OCI-LY7 (cell line): ENCODE data around the gene B4GAT1. TPM values are rescaled to one million over a fixed set of nuclear protein-coding genes. Genes with fewer than 3 reads are reported as not detected.

Source experiments
- BruUV-seq: library from RNA; stranded (reverse); fragments of 400-500 nt; replicated peaks from 2 replicates; lab custom pipeline; 2021; lab: Mats Ljungman, UMichigan
- CTCF ChIA-PET: fragments of 300-600 bp; sonication (Branson Sonifier 250); formaldehyde crosslinking; loops from one replicate; lab custom pipeline; 2022; ENCODE audit warnings: antibody characterized with exemption; ENCODE audit not compliant: unreplicated experiment; lab: Charles Lee
- POLR2A ChIA-PET: fragments of 300-600 bp; sonication (Branson Sonifier 250); formaldehyde crosslinking; loops from one replicate; lab custom pipeline; 2022; ENCODE audit warnings: antibody characterized with exemption; lab: Charles Lee
- DNase-seq: peaks from one replicate; pipeline ENCODE4 v3.0.0-alpha.2; 2015; ENCODE audit warnings: low spot score
- H2AFZ ChIP-seq: fragments of 200-600 bp; sonication (generic), shearing (Covaris generic); 2 replicates; pipeline ENCODE4 v1.6.1; 2014; ENCODE audit warnings: mild to moderate bottlenecking, antibody characterized with exemption, low read length, moderate library complexity
- H3K27ac ChIP-seq: fragments of 200-600 bp; sonication (generic); 2 replicates; pipeline ENCODE4 v1.5.1; 2014; ENCODE audit warnings: mixed run types, low read depth, mild to moderate bottlenecking, moderate library complexity, low read length, inconsistent platforms; ENCODE audit not compliant: poor library complexity, severe bottlenecking
- H3K36me3 ChIP-seq: fragments of 200-600 bp; sonication (generic); 2 replicates; pipeline ENCODE4 v1.6.1; 2014; ENCODE audit warnings: mild to moderate bottlenecking, antibody characterized with exemption, low read length, moderate library complexity, mixed read lengths; ENCODE audit not compliant: insufficient read depth
- H3K4me1 ChIP-seq: fragments of 200-600 bp; sonication (generic); 2 replicates; pipeline ENCODE4 v1.5.1; 2014; ENCODE audit warnings: mild to moderate bottlenecking, low read length; ENCODE audit not compliant: insufficient read depth, poor library complexity, severe bottlenecking
- H3K4me2 ChIP-seq: fragments of 200-600 bp; sonication (generic); 2 replicates; pipeline ENCODE4 v1.6.1; 2014; ENCODE audit warnings: mild to moderate bottlenecking, low read length
- H3K4me3 ChIP-seq: fragments of 200-600 bp; sonication (generic); 2 replicates; pipeline ENCODE4 v1.5.1; 2014; ENCODE audit warnings: mild to moderate bottlenecking, low read depth, low read length; ENCODE audit not compliant: poor library complexity, severe bottlenecking
- H3K79me2 ChIP-seq: fragments of 200-600 bp; sonication (generic); 2 replicates; pipeline ENCODE4 v1.6.1; 2016; ENCODE audit warnings: low read depth, mild to moderate bottlenecking, low read length, moderate library complexity, mixed read lengths; ENCODE audit not compliant: insufficient read depth
- H3K9me2 ChIP-seq: fragments of 200-600 bp; sonication (generic); 2 replicates; pipeline ENCODE4 v1.6.1; 2016; ENCODE audit warnings: mild to moderate bottlenecking, low read length, mixed read lengths; ENCODE audit not compliant: insufficient read depth
- H3K9me3 ChIP-seq: fragments of 200-600 bp; sonication (generic); 2 replicates; pipeline ENCODE4 v1.6.1; 2014; ENCODE audit warnings: mild to moderate bottlenecking, mixed run types, low read length, mixed read lengths
- H4K20me1 ChIP-seq: fragments of 200-600 bp; sonication (generic); 2 replicates; pipeline ENCODE4 v1.6.1; 2014; ENCODE audit warnings: mild to moderate bottlenecking, antibody characterized with exemption, low read length, moderate library complexity, mixed read lengths; ENCODE audit not compliant: insufficient read depth
- CTCF ChIP-seq: fragments of 200-600 bp; sonication (generic); conservative IDR thresholded peaks from 2 replicates; pipeline ENCODE4 v1.5.1; 2014; ENCODE audit warnings: mild to moderate bottlenecking, antibody characterized with exemption, low read length, moderate library complexity, mixed read lengths
- EZH2phosphoT487 ChIP-seq: fragments of 200-600 bp; sonication (generic); IDR thresholded peaks from 2 replicates; pipeline ENCODE4 v1.6.1; 2018; ENCODE audit warnings: low read depth, borderline replicate concordance, mild to moderate bottlenecking, mixed run types, antibody characterized with exemption, low read length, moderate library complexity, mixed read lengths
- intact Hi-C: fragments of 100-400 bp; cut with micrococcal nuclease; formaldehyde crosslinking; loops from one replicate; pipeline ENCODE4 v1.10.0; 2022; ENCODE audit not compliant: unreplicated experiment
- total RNA-seq, 2 experiments: library from RNA; depleted of rRNA in 1 of 2; stranded (reverse); fragments of >200 nt in 1 of 2; shearing (Covaris generic) in 1 of 2; gene quantifications; 2 replicates each; pipeline ENCODE4 v1.2.3, GENCODE V29; 2014 to 2022

The B4GAT1 gene
- total RNA-seq, 2 experiments from 2014 or later, result 9.8 to 11.7 TPM

- Histone ChIP-seq H3K4me2 (peak overlapping the region; percentile 75), H2AFZ (peak overlapping the region; percentile 96), H3K36me3 (no peaks in the 10 kb centered on the region), H3K4me3 (peak overlapping the region; percentile 51), H3K9me2 (no peaks in the 10 kb centered on the region), H3K9me3 (no peaks in the 10 kb centered on the region), H3K4me1 (peaks cover 46% of the 10 kb centered on the region), H3K79me2 (no peaks in the 10 kb centered on the region), H4K20me1 (no peaks in the 10 kb centered on the region), H3K27ac (peak overlapping the region; percentile 45)
- TF ChIP-seq EZH2phosphoT487, result no peak
- peak; percentile 91 for TF ChIP-seq CTCF
- POLR2A ChIA-PET, result interaction anchor here (2.2 kb wide), 1 partner anchor 16 kb away, joined by 7 read pairs; no protein-coding TSS in a partner anchor
- peak; percentile 88 for DNase-seq
- intact Hi-C loops, result loop anchor here (1.0 to 2.0 kb wide), 2 partner anchors 16 to 40 kb away; partner anchors contain the start of gene YIF1A
- CTCF ChIA-PET, result interaction anchor here (0.6 to 0.9 kb wide), 2 partner anchors 9 to 16 kb away, joined by 3 to 4 read pairs; no protein-coding TSS in a partner anchor
- BruUV-seq, result no TSS peak
Measured at GRCh38 chr11:66328302-66329144, 18.9 kb downstream of the B4GAT1 start.

GRCh38 chr11:66328031-66328301 lies 19.5 kb downstream of the B4GAT1 start:
- Histone ChIP-seq H3K9me3 (no peaks in the 10 kb centered on the region), H4K20me1 (no peaks in the 10 kb centered on the region), H3K4me1 (peaks cover 46% of the 10 kb centered on the region), H3K4me3 (no peak overlapping the region), H3K9me2 (no peaks in the 10 kb centered on the region), H2AFZ (peak overlapping the region; percentile 96; the same call in 1 of the 2 replicates), H3K79me2 (no peaks in the 10 kb centered on the region), H3K27ac (peak overlapping the region; percentile 45), H3K4me2 (peak overlapping the region; percentile 75), H3K36me3 (no peaks in the 10 kb centered on the region)
- DNase-seq, result no peak
- BruUV-seq, result no TSS peak
- intact Hi-C loops, result loop anchor here (1.0 to 2.0 kb wide), 2 partner anchors 16 to 39 kb away; partner anchors contain the start of gene YIF1A
- ChIA-PET CTCF (no interaction called here), POLR2A (no interaction called here)
- no peak for TF ChIP-seq CTCF
- TF ChIP-seq EZH2phosphoT487, result no peak
